NCI-H2081 treated with DMSO at 0.1 percent for 48 hours (cell line): ENCODE measurements around the gene GM2A.
"Not testable (repeated sequence)": the region's sequence is repeated elsewhere in the genome, so short reads cannot be mapped to it uniquely, and the experiment has no call there.

ENCODE experiments used
- DNase-seq: peaks from one replicate; lab custom pipeline; 2025; lab: John Stamatoyannopoulos, UW

GM2A gene

GRCh38 chr5:151293624-151294023 lies 40.6 kb downstream of the GM2A start:
- no peak for DNase-seq

GRCh38 chr5:151295138-151295537 lies 42.2 kb downstream of the GM2A start:
- no peak for DNase-seq

- DNase-seq: no peak
Observed at GRCh38 chr5:151295791-151296477, 42.9 kb downstream of the GM2A start.

- DNase-seq: no peak
Observed at GRCh38 chr5:151296478-151296830, 43.5 kb downstream of the GM2A start.

GRCh38 chr5:151296974-151297373 lies 44.0 kb downstream of the GM2A start:
- no peak for DNase-seq

- no peak for DNase-seq
Observed at GRCh38 chr5:151298063-151298855, 45.3 kb downstream of the GM2A start.

- DNase-seq: no peak
Observed at GRCh38 chr5:151303666-151304065, 50.7 kb downstream of the GM2A start, which contains the start of gene SLC36A3. SLC36A3 (minus strand) TSS chr5:151303766; CDS start chr5:151303354, 412 bp downstream.

GRCh38 chr5:151309266-151309665 lies 56.3 kb downstream of the GM2A start:
- DNase-seq: not testable (repeated sequence)

- DNase-seq: not testable (repeated sequence)
Observed at GRCh38 chr5:151309821-151310220, 56.8 kb downstream of the GM2A start.

GRCh38 chr5:151310932-151311331 lies 57.9 kb downstream of the GM2A start:
- no peak for DNase-seq

- no peak for DNase-seq
Observed at GRCh38 chr5:151312756-151313324, 59.9 kb downstream of the GM2A start.

GRCh38 chr5:151313357-151313756 lies 60.4 kb downstream of the GM2A start:
- DNase-seq: no peak

GRCh38 chr5:151315998-151316597 lies 63.1 kb downstream of the GM2A start:
- DNase-seq: no peak

GRCh38 chr5:151317871-151318270 lies 64.9 kb downstream of the GM2A start:
- no peak for DNase-seq

- no peak for DNase-seq
Observed at GRCh38 chr5:151318850-151319732, 66.1 kb downstream of the GM2A start.
